ENCODE measurements around the gene SCAPER. TPM values are rescaled to one million over a fixed set of nuclear protein-coding genes. Genes with fewer than 3 reads are reported as not detected.

Gene SCAPER
- total RNA-seq, 1 donor: 8.3 TPM

DNA sequence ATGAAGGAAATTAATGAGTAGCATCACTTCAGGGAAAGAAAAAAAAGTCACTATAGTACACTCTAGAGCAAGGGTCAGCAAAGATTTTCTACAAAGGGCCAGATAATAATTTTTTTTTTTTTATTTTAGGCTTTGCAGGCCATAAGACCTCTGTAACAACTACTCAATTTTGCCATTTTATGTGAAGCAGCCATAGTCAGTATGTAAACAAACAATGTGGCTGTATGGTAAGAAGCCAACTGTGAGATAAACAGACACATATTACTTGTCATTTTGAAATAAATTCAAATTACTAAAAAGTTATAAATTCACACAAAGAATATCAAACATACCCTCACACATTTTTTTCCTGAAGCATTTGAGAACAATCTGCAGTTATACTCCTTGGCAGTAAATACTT is 40.6 kb downstream of the SCAPER start:
- Histone ChIP-seq H3K4me1 (ENCODE audit: insufficient read depth, low read length) (no peaks in the 10 kb centered on the region), H3K4me3 (ENCODE audit: insufficient read depth, low read length) (no peak overlapping the region), H3K9me3 (ENCODE audit: low read depth, low read length) (no peaks in the 10 kb centered on the region), H3K4me2 (ENCODE audit: insufficient read depth, low read length) (no peak overlapping the region), H3K79me2 (ENCODE audit: insufficient read depth, low read length) (peaks cover 2% of the 10 kb centered on the region), H2AFZ (ENCODE audit: low read length) (no peak overlapping the region), H3K27me3 (ENCODE audit: insufficient read depth, low read length) (no peaks in the 10 kb centered on the region), H3K27ac (ENCODE audit: low read depth, low read length) (no peak overlapping the region), H4K20me1 (ENCODE audit: insufficient read depth, low read length) (no peaks in the 10 kb centered on the region), H3K36me3 (ENCODE audit: insufficient read depth, low read length) (no peaks in the 10 kb centered on the region)
- TF ChIP-seq, protein P1, sequence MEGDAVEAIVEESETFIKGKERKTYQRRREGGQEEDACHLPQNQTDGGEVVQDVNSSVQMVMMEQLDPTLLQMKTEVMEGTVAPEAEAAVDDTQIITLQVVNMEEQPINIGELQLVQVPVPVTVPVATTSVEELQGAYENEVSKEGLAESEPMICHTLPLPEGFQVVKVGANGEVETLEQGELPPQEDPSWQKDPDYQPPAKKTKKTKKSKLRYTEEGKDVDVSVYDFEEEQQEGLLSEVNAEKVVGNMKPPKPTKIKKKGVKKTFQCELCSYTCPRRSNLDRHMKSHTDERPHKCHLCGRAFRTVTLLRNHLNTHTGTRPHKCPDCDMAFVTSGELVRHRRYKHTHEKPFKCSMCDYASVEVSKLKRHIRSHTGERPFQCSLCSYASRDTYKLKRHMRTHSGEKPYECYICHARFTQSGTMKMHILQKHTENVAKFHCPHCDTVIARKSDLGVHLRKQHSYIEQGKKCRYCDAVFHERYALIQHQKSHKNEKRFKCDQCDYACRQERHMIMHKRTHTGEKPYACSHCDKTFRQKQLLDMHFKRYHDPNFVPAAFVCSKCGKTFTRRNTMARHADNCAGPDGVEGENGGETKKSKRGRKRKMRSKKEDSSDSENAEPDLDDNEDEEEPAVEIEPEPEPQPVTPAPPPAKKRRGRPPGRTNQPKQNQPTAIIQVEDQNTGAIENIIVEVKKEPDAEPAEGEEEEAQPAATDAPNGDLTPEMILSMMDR (IDR thresholded peaks at IDR 0.05; ENCODE audit: extremely low read depth, low read depth, low read length): no peak
- DNase-seq (ENCODE audit: insufficient read length, low spot score, missing footprints): no peak

DNA sequence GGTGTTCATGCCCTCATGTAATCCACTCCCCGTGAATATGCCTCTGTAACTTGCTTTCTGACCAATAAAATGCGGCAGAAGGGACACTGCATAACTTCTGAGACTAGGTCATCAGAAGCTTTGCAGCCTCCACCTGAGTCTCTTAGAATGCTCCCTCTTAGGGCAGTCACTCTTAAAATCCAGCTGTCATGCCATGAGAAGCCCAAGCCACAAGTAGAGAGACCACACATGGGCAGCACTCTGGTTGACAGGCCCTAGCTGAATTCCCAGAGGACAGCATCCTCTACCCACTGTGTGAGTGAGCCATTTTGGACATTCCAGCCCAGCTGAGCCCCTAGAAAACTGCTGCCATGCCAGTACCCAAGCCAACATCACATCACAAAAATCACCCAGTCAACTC is 41.4 kb downstream of the SCAPER start:
- no peaks in the 10 kb centered on the region for H3K9me3 ChIP-seq (ENCODE audit: low read depth, low read length)
- no peak overlapping the region for H3K4me3 ChIP-seq (ENCODE audit: insufficient read depth, low read length)
- H3K36me3 ChIP-seq (ENCODE audit: insufficient read depth, low read length): no peaks in the 10 kb centered on the region
- no peaks in the 10 kb centered on the region for H3K27me3 ChIP-seq (ENCODE audit: insufficient read depth, low read length)
- peaks cover 2% of the 10 kb centered on the region for H3K79me2 ChIP-seq (ENCODE audit: insufficient read depth, low read length)
- TF ChIP-seq, protein P1 (IDR thresholded peaks at IDR 0.05; ENCODE audit: extremely low read depth, low read depth, low read length): no peak
- no peaks in the 10 kb centered on the region for H4K20me1 ChIP-seq (ENCODE audit: insufficient read depth, low read length)
- H3K27ac ChIP-seq (ENCODE audit: low read depth, low read length): no peak overlapping the region
- H3K4me1 ChIP-seq (ENCODE audit: insufficient read depth, low read length): no peaks in the 10 kb centered on the region
- no peak for DNase-seq (ENCODE audit: insufficient read length, low spot score, missing footprints)
- H2AFZ ChIP-seq (ENCODE audit: low read length): no peak overlapping the region
- no peak overlapping the region for H3K4me2 ChIP-seq (ENCODE audit: insufficient read depth, low read length)

DNA sequence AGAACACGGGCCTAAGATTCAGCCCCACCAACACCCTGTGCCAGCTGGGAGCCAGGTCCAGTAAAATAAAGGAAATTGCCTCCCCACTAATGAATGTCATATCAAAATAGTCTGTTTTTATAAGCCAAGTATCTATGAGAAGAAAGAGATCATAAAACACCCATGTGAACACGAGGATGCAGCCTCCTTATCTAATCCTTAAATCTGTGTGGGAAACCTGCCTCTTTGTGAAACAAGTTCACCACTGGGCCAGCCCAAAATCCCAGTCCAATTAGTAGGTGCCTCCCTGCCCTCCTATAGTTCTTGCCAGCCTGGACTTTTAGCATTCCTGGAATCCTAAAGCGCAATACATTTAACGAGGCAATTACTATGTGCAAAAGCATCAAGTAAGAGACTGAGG is 42.0 kb downstream of the SCAPER start:
- Histone ChIP-seq H3K27me3 (ENCODE audit: insufficient read depth, low read length) (no peaks in the 10 kb centered on the region), H3K27ac (ENCODE audit: low read depth, low read length) (no peak overlapping the region), H3K4me1 (ENCODE audit: insufficient read depth, low read length) (no peaks in the 10 kb centered on the region), H3K4me3 (ENCODE audit: insufficient read depth, low read length) (no peak overlapping the region), H3K4me2 (ENCODE audit: insufficient read depth, low read length) (no peak overlapping the region), H3K79me2 (ENCODE audit: insufficient read depth, low read length) (peaks cover 2% of the 10 kb centered on the region), H2AFZ (ENCODE audit: low read length) (no peak overlapping the region), H4K20me1 (ENCODE audit: insufficient read depth, low read length) (no peaks in the 10 kb centered on the region), H3K9me3 (ENCODE audit: low read depth, low read length) (no peaks in the 10 kb centered on the region), H3K36me3 (ENCODE audit: insufficient read depth, low read length) (no peaks in the 10 kb centered on the region)
- TF ChIP-seq, protein P1 (IDR thresholded peaks at IDR 0.05; ENCODE audit: extremely low read depth, low read depth, low read length): no peak
- DNase-seq (ENCODE audit: insufficient read length, low spot score, missing footprints): no peak

DNA sequence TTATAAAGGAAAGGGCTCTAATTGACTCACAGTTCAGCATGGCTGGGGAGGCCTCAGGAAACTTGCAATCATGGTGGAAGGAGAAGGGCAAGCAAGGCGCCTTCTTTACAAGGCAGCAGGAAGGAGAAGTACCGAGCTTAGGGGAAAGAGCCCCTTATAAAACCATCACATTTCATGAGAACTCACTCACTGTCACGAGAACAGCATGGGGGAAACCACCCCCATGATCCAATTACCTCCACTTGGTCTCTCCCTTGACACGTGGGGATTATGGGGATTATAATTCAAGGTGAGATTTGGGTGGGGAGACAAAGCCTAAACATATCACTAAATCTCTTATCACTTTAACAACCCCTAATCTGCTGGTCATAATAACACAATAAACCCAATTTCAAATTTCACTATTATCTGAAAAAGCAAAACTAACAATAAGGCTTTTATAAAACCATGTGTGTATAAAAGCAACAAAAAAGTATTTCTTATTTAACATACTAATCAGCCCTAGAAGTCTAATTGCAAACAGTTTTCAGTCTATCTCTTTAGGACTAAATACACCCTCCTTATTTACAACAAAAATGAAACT is 43.2 kb downstream of the SCAPER start:
- H2AFZ ChIP-seq (ENCODE audit: low read length): no peak overlapping the region
- peaks cover 2% of the 10 kb centered on the region for H3K79me2 ChIP-seq (ENCODE audit: insufficient read depth, low read length)

More for the DNA sequence above, 43.2 kb downstream of the SCAPER start:
- Histone ChIP-seq H4K20me1 (ENCODE audit: insufficient read depth, low read length) (no peaks in the 10 kb centered on the region), H3K4me3 (ENCODE audit: insufficient read depth, low read length) (no peak overlapping the region), H3K4me2 (ENCODE audit: insufficient read depth, low read length) (no peak overlapping the region), H3K36me3 (ENCODE audit: insufficient read depth, low read length) (no peaks in the 10 kb centered on the region), H3K27me3 (ENCODE audit: insufficient read depth, low read length) (no peaks in the 10 kb centered on the region), H3K27ac (ENCODE audit: low read depth, low read length) (no peak overlapping the region), H3K9me3 (ENCODE audit: low read depth, low read length) (no peaks in the 10 kb centered on the region), H3K4me1 (ENCODE audit: insufficient read depth, low read length) (no peaks in the 10 kb centered on the region)
- TF ChIP-seq, protein P1 (IDR thresholded peaks at IDR 0.05; ENCODE audit: extremely low read depth, low read depth, low read length): no peak
- no peak for DNase-seq (ENCODE audit: insufficient read length, low spot score, missing footprints)
